Measurements from ENCODE around the gene SYNCRIP. TPM values are rescaled to one million over a fixed set of nuclear protein-coding genes. Genes with fewer than 3 reads are reported as not detected.
A peak's percentile ranks its signal among the peaks of the same experiment; 100 is the strongest.

SYNCRIP gene
- total RNA-seq, 6 experiments from 2014 or later: 27.8 to 47.3 (median 39.4) TPM

DNA sequence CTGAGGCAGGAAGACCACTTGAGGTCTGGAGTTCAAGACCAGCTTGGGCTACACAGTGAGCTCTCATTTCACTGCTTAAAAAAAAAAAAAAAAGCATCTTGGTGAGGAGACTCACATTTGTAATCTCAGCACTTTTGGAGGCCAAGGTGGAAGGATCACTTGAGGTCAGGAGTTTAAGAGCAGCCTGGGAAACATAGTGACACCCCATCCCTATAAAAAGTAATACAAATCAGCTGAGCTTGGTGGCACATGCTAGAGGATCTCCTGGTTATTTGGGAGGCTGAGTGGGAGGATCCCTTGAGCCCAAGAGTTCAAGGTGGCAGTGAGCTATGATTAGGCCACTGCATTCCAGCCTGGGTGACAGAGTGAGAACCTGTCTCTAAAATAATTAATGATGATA, 29.4 kb upstream of the SYNCRIP start:
- Histone ChIP-seq H3K27ac (no peak overlapping the region), H3K4me3 (no peak overlapping the region), H3K9me3 (no peaks in the 10 kb centered on the region), H3K27me3 (no peaks in the 10 kb centered on the region), H3K4me1 (peaks cover 0 to 28% (median 4%) of the 10 kb centered on the region in 4 donors), H3K36me3 (no peaks in the 10 kb centered on the region)
- intact Hi-C loops (cut with DNase I): no loop called here
- ATAC-seq: no peak
- TF ChIP-seq, protein P1, sequence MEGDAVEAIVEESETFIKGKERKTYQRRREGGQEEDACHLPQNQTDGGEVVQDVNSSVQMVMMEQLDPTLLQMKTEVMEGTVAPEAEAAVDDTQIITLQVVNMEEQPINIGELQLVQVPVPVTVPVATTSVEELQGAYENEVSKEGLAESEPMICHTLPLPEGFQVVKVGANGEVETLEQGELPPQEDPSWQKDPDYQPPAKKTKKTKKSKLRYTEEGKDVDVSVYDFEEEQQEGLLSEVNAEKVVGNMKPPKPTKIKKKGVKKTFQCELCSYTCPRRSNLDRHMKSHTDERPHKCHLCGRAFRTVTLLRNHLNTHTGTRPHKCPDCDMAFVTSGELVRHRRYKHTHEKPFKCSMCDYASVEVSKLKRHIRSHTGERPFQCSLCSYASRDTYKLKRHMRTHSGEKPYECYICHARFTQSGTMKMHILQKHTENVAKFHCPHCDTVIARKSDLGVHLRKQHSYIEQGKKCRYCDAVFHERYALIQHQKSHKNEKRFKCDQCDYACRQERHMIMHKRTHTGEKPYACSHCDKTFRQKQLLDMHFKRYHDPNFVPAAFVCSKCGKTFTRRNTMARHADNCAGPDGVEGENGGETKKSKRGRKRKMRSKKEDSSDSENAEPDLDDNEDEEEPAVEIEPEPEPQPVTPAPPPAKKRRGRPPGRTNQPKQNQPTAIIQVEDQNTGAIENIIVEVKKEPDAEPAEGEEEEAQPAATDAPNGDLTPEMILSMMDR (IDR thresholded peaks at IDR 0.05): no peak
- TF ChIP-seq POLR2A (IDR thresholded peaks at IDR 0.05): no peak
- DNase-seq: no peak

DNA sequence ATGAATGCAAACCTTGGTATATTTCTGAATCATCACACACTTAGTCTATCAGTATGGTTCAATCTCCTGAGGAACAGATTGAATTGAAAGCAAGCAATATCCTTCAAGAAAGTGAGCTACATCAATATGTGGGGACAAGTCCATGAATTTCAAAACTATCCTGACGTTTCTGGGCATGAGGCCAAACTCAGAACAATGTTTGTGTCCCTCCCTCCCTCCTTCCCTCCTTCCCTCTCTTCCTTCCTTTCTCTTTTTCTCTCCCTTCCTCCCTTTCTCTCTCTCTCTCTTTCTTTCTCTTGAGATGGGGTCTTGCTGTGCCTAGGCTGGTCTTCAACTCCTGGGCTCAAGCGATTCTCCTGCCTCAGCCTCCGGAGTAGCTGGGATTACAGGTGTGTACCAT, 27.9 kb upstream of the SYNCRIP start:
- Histone ChIP-seq H3K4me1 (peaks cover 0 to 23% (median 2%) of the 10 kb centered on the region in 4 donors), H3K4me3 (no peak overlapping the region), H3K36me3 (peaks cover 0 to 2% (median 0%) of the 10 kb centered on the region in 4 donors), H3K27me3 (no peaks in the 10 kb centered on the region), H3K27ac (no peak overlapping the region), H3K9me3 (no peaks in the 10 kb centered on the region)
- TF ChIP-seq POLR2A (IDR thresholded peaks at IDR 0.05): no peak
- TF ChIP-seq, protein P1 (IDR thresholded peaks at IDR 0.05): no peak
- ATAC-seq (peak in 2 of 4 donors; percentile 55), DNase-seq (no peak)
- intact Hi-C loops (cut with DNase I): no loop called here
- WGBS (ENCODE audit: insufficient coverage, low coverage, low lambda C conversion rate, missing lambda C conversion rate): 66% methylated on average over 3 of the region's 3 CpGs

DNA sequence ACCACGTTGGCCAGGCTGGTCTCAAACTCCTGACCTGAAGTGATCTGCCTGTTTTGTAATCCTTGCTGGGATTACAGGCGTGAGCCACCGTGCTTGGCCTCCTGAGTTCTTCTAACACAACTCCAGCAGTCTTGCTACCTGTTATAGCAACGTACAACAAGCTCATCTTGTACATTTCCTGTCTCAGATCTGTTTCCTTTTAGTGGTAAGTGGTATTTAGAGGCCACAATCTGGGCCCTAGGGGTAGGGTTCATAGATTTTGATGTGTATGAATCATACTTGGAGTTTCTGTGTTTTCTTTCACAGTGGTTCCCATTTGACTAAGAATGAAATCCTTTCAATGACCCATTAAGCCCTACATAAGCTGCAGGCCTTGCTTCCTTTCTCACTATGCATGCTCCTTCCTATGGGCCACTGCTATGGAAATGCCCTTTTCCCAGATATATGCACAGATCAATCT, 27.1 kb upstream of the SYNCRIP start:
- H3K4me3 ChIP-seq: no peak overlapping the region
- no peak for DNase-seq
- H3K4me1 ChIP-seq: peaks cover 0 to 15% (median 2%) of the 10 kb centered on the region in 4 donors
- 48% methylated on average over 3 of the region's 4 CpGs for WGBS (ENCODE audit: insufficient coverage, low coverage, low lambda C conversion rate, missing lambda C conversion rate)
- ATAC-seq: peak in 1 of 4 donors; percentile 15
- no peaks in the 10 kb centered on the region for H3K27me3 ChIP-seq
- intact Hi-C loops (cut with DNase I): no loop called here
- no peak overlapping the region for H3K27ac ChIP-seq
- H3K9me3 ChIP-seq: no peaks in the 10 kb centered on the region
- no peak for TF ChIP-seq POLR2A (IDR thresholded peaks at IDR 0.05)
- TF ChIP-seq, protein P1 (IDR thresholded peaks at IDR 0.05): no peak
- peaks cover 0 to 6% (median 3%) of the 10 kb centered on the region in 4 donors for H3K36me3 ChIP-seq

DNA sequence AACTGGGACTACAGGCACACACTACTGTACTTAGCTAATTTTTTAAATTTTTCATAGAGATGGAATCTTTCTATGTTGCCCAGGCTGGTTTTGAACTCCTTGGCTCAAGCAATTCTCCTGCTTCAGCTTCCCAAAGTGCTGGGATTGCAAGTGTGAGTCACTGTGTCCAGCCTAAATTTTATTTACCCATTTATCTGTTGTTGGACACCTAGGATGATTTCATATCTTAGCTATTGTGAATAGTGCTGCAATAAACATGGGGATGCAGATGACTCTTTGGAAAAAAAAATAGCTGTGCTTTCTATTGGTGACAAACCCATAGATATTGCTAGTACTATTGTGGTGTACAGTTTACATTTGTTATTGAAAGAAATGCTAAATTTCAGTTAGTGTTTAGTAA, 19.6 kb upstream of the SYNCRIP start:
- intact Hi-C loops (cut with DNase I): no loop called here
- H3K36me3 ChIP-seq: peaks cover 0 to 6% (median 3%) of the 10 kb centered on the region in 4 donors
- H3K4me3 ChIP-seq: no peak overlapping the region
- no peaks in the 10 kb centered on the region for H3K9me3 ChIP-seq
- no peak for ATAC-seq
- TF ChIP-seq, protein P1 (IDR thresholded peaks at IDR 0.05): no peak
- TF ChIP-seq POLR2A (IDR thresholded peaks at IDR 0.05): no peak
- H3K27ac ChIP-seq: no peak overlapping the region
- no peak for DNase-seq
- H3K4me1 ChIP-seq: no peaks in the 10 kb centered on the region
- H3K27me3 ChIP-seq: no peaks in the 10 kb centered on the region

DNA sequence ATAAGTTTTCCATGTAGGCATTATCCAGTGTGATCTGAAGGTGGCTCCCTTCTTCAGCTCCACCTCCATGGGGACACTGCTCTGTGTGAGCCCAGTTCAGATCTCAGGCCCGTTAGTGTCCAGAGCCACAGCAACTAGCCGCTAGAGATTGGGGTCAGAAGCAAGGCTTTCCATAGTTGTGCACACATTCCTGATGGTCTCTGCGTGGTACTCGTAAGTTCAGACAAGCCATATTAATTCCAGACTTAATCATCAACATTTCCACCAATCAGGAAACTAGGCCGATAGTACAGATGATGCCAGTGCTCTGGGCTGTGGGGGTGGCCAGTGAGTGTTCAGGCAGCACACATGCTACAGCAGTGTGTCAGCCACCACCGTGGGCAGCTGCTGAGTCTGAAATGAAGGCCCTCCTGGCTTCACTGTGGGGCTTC, 17.5 kb upstream of the SYNCRIP start:
- Histone ChIP-seq H3K4me1 (no peaks in the 10 kb centered on the region), H3K27me3 (no peaks in the 10 kb centered on the region), H3K27ac (no peak overlapping the region), H3K4me3 (no peak overlapping the region), H3K36me3 (peaks cover 0 to 5% (median 0%) of the 10 kb centered on the region in 4 donors), H3K9me3 (no peaks in the 10 kb centered on the region)
- no peak for TF ChIP-seq POLR2A (IDR thresholded peaks at IDR 0.05)
- TF ChIP-seq, protein P1 (IDR thresholded peaks at IDR 0.05): peak in 1 of 4 donors; percentile 33
- ATAC-seq (peak; percentile 73 to 87 (median 80)), DNase-seq (no peak)
- 73% methylated on average over 3 of the region's 6 CpGs for WGBS (ENCODE audit: insufficient coverage, low coverage, low lambda C conversion rate, missing lambda C conversion rate)
- intact Hi-C loops (cut with DNase I): no loop called here
